ENCODE results near the gene PTPRM.

GRCh38 chr18:7641813-7642212, 74.7 kb downstream of the PTPRM start:
- no peak for TF ChIP-seq CTCF (IDR thresholded peaks at IDR 0.05; ENCODE audit: extremely low read depth in 1 of 2, insufficient read depth in 1 of 2, low read depth in 1 of 2, low read length in 2 of 2)
- TF ChIP-seq POLR2A (IDR thresholded peaks at IDR 0.05; ENCODE audit: low read depth, low read length) = no peak
- no peak for TF ChIP-seq MAX (IDR thresholded peaks at IDR 0.05; ENCODE audit: insufficient read depth, insufficient read length)
- TF ChIP-seq MYC (IDR thresholded peaks at IDR 0.05; ENCODE audit: low read depth, low read length) = no peak
- TF ChIP-seq EZH2 (IDR thresholded peaks at IDR 0.05; ENCODE audit: borderline replicate concordance, low read depth, low read length, severe bottlenecking) = no peak
- no peak for TF ChIP-seq POLR2AphosphoS5 (IDR thresholded peaks at IDR 0.05; ENCODE audit: insufficient read depth, low read depth, low read length)
- no peak for TF ChIP-seq JUN (IDR thresholded peaks at IDR 0.05; ENCODE audit: borderline replicate concordance, insufficient read depth, insufficient read length, low read depth)

Data from endothelial cell of umbilical vein (primary cell).